Parathyroid adenoma (tissue), 2 donors: ENCODE data around the gene TMEM43.

Experiments used
- H2AFZ ChIP-seq: fragments of 300-600 bp; sonication (generic); one replicate; pipeline ENCODE4 v1.7.0; 2017; ENCODE audit warnings: antibody characterized with exemption, mild to moderate bottlenecking
- H3K27ac ChIP-seq: fragments of 300-600 bp; sonication (generic); one replicate; pipeline ENCODE4 v1.7.0; 2017
- H3K27me3 ChIP-seq: fragments of 300-600 bp; sonication (generic); one replicate; pipeline ENCODE4 v1.7.0; 2017; ENCODE audit warnings: low read length; ENCODE audit not compliant: control insufficient read depth, insufficient read depth
- H3K36me3 ChIP-seq: fragments of 300-600 bp; sonication (generic); one replicate; pipeline ENCODE4 v1.7.0; 2017; ENCODE audit warnings: low read length; ENCODE audit not compliant: control insufficient read depth, insufficient read depth
- H3K4me1 ChIP-seq: fragments of 300-600 bp; sonication (generic); one replicate; pipeline ENCODE4 v1.7.0; 2017; ENCODE audit warnings: control low read depth
- H3K4me2 ChIP-seq: fragments of 300-600 bp; sonication (generic); one replicate; pipeline ENCODE4 v1.7.0; 2017; ENCODE audit warnings: low read length
- H3K4me3 ChIP-seq: fragments of 300-600 bp; sonication (generic); one replicate; pipeline ENCODE4 v1.7.0; 2017; ENCODE audit warnings: low read depth, low read length
- H3K79me2 ChIP-seq: fragments of 300-600 bp; sonication (generic); one replicate; pipeline ENCODE4 v1.7.0; 2017; ENCODE audit warnings: control low read depth
- H3K9ac ChIP-seq: fragments of 300-600 bp; sonication (generic); one replicate; pipeline ENCODE4 v1.7.0; 2017; ENCODE audit warnings: mild to moderate bottlenecking
- H3K9me3 ChIP-seq: fragments of 300-600 bp; sonication (generic); one replicate; pipeline ENCODE4 v1.7.0; 2017; ENCODE audit warnings: low read length; ENCODE audit not compliant: control insufficient read depth
- CTCF ChIP-seq: fragments of 300-600 bp; sonication (generic); IDR thresholded peaks from one replicate; pipeline ENCODE4 v1.7.0; 2017; ENCODE audit warnings: antibody characterized with exemption, mild to moderate bottlenecking
- donor health status: primary hyperparathyroidism.

TMEM43 gene

GRCh38 chr3:14157951-14158350 lies 33.1 kb downstream of the TMEM43 start:
- Histone ChIP-seq H3K36me3 (peaks cover 3% of the 10 kb centered on the region), H3K27ac (no peak overlapping the region), H2AFZ (no peak overlapping the region), H3K27me3 (no peaks in the 10 kb centered on the region), H3K4me2 (no peak overlapping the region), H3K9me3 (no peaks in the 10 kb centered on the region), H3K9ac (no peak overlapping the region), H3K4me3 (no peak overlapping the region), H3K79me2 (peaks cover 10% of the 10 kb centered on the region), H3K4me1 (no peaks in the 10 kb centered on the region)
- no peak for TF ChIP-seq CTCF

GRCh38 chr3:14158370-14158769 lies 33.5 kb downstream of the TMEM43 start:
- Histone ChIP-seq H2AFZ (no peak overlapping the region), H3K4me3 (no peak overlapping the region), H3K36me3 (peaks cover 3% of the 10 kb centered on the region), H3K79me2 (peaks cover 10% of the 10 kb centered on the region), H3K9me3 (no peaks in the 10 kb centered on the region), H3K27me3 (no peaks in the 10 kb centered on the region), H3K4me2 (no peak overlapping the region), H3K9ac (no peak overlapping the region), H3K27ac (no peak overlapping the region), H3K4me1 (no peaks in the 10 kb centered on the region)
- no peak for TF ChIP-seq CTCF

- Histone ChIP-seq H2AFZ (no peak overlapping the region), H3K4me1 (no peaks in the 10 kb centered on the region), H3K9ac (no peak overlapping the region), H3K9me3 (no peaks in the 10 kb centered on the region), H3K36me3 (peaks cover 3% of the 10 kb centered on the region), H3K27me3 (no peaks in the 10 kb centered on the region), H3K79me2 (peaks cover 8% of the 10 kb centered on the region), H3K27ac (no peak overlapping the region), H3K4me2 (no peak overlapping the region), H3K4me3 (no peak overlapping the region)
- TF ChIP-seq CTCF, result no peak
These were observed 34.6 kb downstream of the TMEM43 start for GRCh38 chr3:14159426-14159825.

GRCh38 chr3:14161282-14161681 lies 36.4 kb downstream of the TMEM43 start:
- Histone ChIP-seq H3K9ac (no peak overlapping the region), H3K4me2 (no peak overlapping the region), H3K27ac (no peak overlapping the region), H3K27me3 (no peaks in the 10 kb centered on the region), H2AFZ (no peak overlapping the region), H3K79me2 (peaks cover 8% of the 10 kb centered on the region), H3K4me3 (no peak overlapping the region), H3K36me3 (peaks cover 3% of the 10 kb centered on the region), H3K9me3 (no peaks in the 10 kb centered on the region), H3K4me1 (no peaks in the 10 kb centered on the region)
- TF ChIP-seq CTCF, result no peak

GRCh38 chr3:14162178-14162577 lies 37.3 kb downstream of the TMEM43 start:
- no peak for TF ChIP-seq CTCF
- no peaks in the 10 kb centered on the region for H3K9me3 ChIP-seq
- no peak overlapping the region for H2AFZ ChIP-seq
- H3K4me2 ChIP-seq, result no peak overlapping the region
- no peaks in the 10 kb centered on the region for H3K27me3 ChIP-seq
- H3K79me2 ChIP-seq, result peaks cover 8% of the 10 kb centered on the region
- H3K27ac ChIP-seq, result no peak overlapping the region
- H3K36me3 ChIP-seq, result peaks cover 3% of the 10 kb centered on the region
- no peak overlapping the region for H3K4me3 ChIP-seq
- H3K9ac ChIP-seq, result no peak overlapping the region
- H3K4me1 ChIP-seq, result no peaks in the 10 kb centered on the region
